HepG2 (cell line): ENCODE results near the gene PPOX. TPM values are rescaled to one million over a fixed set of nuclear protein-coding genes. Genes with fewer than 3 reads are reported as not detected.

Source experiments
- E2F2 ChIP-seq: sonication (generic); formaldehyde crosslinking; IDR thresholded peaks from 2 replicates; pipeline ENCODE4 v1.4.0; 2020; ENCODE audit warnings: missing genetic modification reagents, borderline replicate concordance
- FOXA1 ChIP-seq, 2 experiments: fragments of 450-650 bp in 1 of 2; sonication (generic) in 1 of 2; formaldehyde crosslinking in 1 of 2; IDR thresholded peaks; 2 replicates each; pipeline versions ENCODE4 v1.4.0 to v1.6.1; 2016 to 2020; ENCODE audit warnings: missing genetic modification reagents in 1 of 2
- HIC2 ChIP-seq: sonication (generic); formaldehyde crosslinking; IDR thresholded peaks from 2 replicates; pipeline ENCODE4 v1.9.0; 2022; ENCODE audit warnings: low read depth, missing genetic modification reagents
- KDM5B ChIP-seq: sonication (generic); formaldehyde crosslinking; IDR thresholded peaks from 2 replicates; pipeline ENCODE4 v1.4.0; 2020; ENCODE audit warnings: missing genetic modification reagents, mild to moderate bottlenecking, borderline replicate concordance
- SYNCRIP ChIP-seq: fragments of 200-400 bp; formaldehyde crosslinking; IDR thresholded peaks from 2 replicates; pipeline ENCODE4 v1.6.1; 2018; ENCODE audit warnings: mild to moderate bottlenecking, low read depth, low read length; ENCODE audit not compliant: insufficient read depth
- TAF15 ChIP-seq: fragments of 200-400 bp; formaldehyde crosslinking; IDR thresholded peaks from one replicate; pipeline ENCODE4 v1.6.1; 2018; ENCODE audit warnings: mild to moderate bottlenecking, low read depth, low read length; ENCODE audit not compliant: poor library complexity, severe bottlenecking
- UBTF ChIP-seq: sonication (generic); formaldehyde crosslinking; IDR thresholded peaks from 2 replicates; pipeline ENCODE4 v1.4.0; 2020; ENCODE audit warnings: mild to moderate bottlenecking, missing genetic modification reagents
- ZIK1 ChIP-seq: sonication (generic); formaldehyde crosslinking; IDR thresholded peaks from 2 replicates; pipeline ENCODE4 v1.5.0; 2020; ENCODE audit warnings: mild to moderate bottlenecking, low read depth, missing genetic modification reagents, borderline replicate concordance
- ZNF468 ChIP-seq: sonication (generic); formaldehyde crosslinking; IDR thresholded peaks from 2 replicates; pipeline ENCODE4 v1.8.0; 2022; ENCODE audit warnings: mild to moderate bottlenecking, moderate library complexity, missing genetic modification reagents
- ZNF547 ChIP-seq: sonication (generic); formaldehyde crosslinking; IDR thresholded peaks from 2 replicates; pipeline ENCODE4 v1.5.1; 2020; ENCODE audit warnings: mild to moderate bottlenecking, missing genetic modification reagents
- polyA plus RNA-seq, 8 experiments: library from polyadenylated mRNA; depleted of rRNA in 3 of 8; stranded (reverse) in 7 of 8; unstranded in 1 of 8; fragments of >200 nt; fragmentation: Illumina TruSeq in 4 of 8; extraction: Trizol in 4 of 8; gene quantifications; 2 replicates each; pipeline versions ENCODE4 v1.2.1 to v1.2.3, GENCODE V29; 2011 to 2016; ENCODE audit warnings: low read depth in 4 of 8, missing spikeins in 1 of 8, mixed read lengths in 1 of 8; ENCODE audit not compliant: insufficient read depth in 1 of 8
- total RNA-seq, 5 experiments: library from RNA; depleted of rRNA; stranded (reverse); fragments of >200 nt; fragmentation: Illumina TruSeq; extraction: Trizol; gene quantifications; 2 replicates each; pipeline ENCODE4 v1.2.3, GENCODE V29; 2016; ENCODE audit warnings: low read depth in 1 of 5
- TF ChIP-seq, protein P1 (sequence below): sonication (generic); formaldehyde crosslinking; IDR thresholded peaks from 2 replicates; pipeline ENCODE4 v1.4.0; 2020; ENCODE audit warnings: low read depth, missing genetic modification reagents
- TF ChIP-seq, protein P2 (sequence below): sonication (generic); formaldehyde crosslinking; IDR thresholded peaks from 2 replicates; pipeline ENCODE4 v1.8.1; 2023; ENCODE audit warnings: mild to moderate bottlenecking, inconsistent platforms, moderate library complexity, missing genetic modification reagents, borderline replicate concordance

Gene PPOX
- total and polyA plus RNA-seq, 2 of the 13 experiments (the other 11 are each of a cell fraction or from before 2014, with no cell fraction given), result 15.5 to 27.7 TPM

DNA sequence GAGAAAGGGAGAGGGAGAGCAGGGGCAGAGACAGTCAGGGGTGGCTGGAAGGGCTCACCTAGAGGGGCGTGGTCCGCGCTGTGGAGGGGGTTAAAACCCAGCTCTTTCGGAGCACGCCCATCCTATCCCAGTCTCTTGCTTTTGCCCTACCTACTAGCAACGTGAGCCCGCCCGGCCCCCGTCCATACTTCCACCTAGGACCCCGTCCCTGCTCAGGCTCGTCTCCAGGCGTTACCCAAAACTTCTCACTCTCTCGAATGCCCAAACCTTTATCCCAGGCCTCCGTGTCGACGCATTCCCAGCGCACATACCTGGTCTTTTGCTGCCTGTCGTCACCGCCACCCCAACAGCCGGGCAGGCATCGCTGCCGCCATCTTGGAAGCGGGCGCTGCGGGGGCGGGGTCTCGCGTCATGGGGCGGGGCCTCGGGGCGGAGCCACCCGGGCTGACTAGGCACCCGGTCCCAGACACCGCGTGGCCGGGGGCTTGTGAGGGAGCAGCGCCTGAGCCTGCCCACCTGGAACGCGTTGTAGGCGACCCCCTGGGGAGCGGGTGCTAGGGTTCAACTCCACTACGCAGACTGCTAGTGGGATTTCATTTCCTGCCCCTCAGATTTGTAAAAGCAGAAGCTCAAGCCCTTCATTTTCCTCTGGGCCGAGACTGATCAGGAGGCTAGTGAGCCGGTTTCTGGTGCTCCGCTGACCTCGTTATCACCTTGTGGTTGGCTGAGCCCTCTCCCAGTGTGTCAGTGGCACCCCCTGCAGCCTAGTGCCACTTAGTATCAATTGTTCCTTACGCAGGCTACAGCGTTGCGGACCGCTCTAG lies 11.1 kb downstream of the PPOX start, which contains the start of gene B4GALT3 (continued):
- TF ChIP-seq, protein P1, sequence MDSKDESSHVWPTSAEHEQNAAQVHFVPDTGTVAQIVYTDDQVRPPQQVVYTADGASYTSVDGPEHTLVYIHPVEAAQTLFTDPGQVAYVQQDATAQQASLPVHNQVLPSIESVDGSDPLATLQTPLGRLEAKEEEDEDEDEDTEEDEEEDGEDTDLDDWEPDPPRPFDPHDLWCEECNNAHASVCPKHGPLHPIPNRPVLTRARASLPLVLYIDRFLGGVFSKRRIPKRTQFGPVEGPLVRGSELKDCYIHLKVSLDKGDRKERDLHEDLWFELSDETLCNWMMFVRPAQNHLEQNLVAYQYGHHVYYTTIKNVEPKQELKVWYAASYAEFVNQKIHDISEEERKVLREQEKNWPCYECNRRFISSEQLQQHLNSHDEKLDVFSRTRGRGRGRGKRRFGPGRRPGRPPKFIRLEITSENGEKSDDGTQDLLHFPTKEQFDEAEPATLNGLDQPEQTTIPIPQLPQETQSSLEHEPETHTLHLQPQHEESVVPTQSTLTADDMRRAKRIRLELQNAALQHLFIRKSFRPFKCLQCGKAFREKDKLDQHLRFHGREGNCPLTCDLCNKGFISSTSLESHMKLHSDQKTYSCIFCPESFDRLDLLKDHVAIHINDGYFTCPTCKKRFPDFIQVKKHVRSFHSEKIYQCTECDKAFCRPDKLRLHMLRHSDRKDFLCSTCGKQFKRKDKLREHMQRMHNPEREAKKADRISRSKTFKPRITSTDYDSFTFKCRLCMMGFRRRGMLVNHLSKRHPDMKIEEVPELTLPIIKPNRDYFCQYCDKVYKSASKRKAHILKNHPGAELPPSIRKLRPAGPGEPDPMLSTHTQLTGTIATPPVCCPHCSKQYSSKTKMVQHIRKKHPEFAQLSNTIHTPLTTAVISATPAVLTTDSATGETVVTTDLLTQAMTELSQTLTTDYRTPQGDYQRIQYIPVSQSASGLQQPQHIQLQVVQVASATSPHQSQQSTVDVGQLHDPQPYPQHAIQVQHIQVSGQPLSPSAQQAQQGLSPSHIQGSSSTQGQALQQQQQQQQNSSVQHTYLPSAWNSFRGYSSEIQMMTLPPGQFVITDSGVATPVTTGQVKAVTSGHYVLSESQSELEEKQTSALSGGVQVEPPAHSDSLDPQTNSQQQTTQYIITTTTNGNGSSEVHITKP (CRISPR knock-in tag), result no peak
- TF ChIP-seq TAF15, result no peak
- TF ChIP-seq SYNCRIP, result no peak
- no peak; the same call in 1 of the 2 replicates for TF ChIP-seq ZIK1 (CRISPR knock-in tag)
- TF ChIP-seq UBTF (CRISPR knock-in tag), result peak; percentile 75
- 0 out of 2 replicates have a peak, but pooled peaks have one; percentile 40 for TF ChIP-seq ZNF547 (CRISPR knock-in tag)
- no peak for TF ChIP-seq E2F2 (CRISPR knock-in tag)
- peak; percentile 80; the same call in 1 of the 2 replicates for TF ChIP-seq KDM5B (CRISPR knock-in tag)
- peak; percentile 47; the same call in 1 of the 2 replicates for TF ChIP-seq ZNF468 (CRISPR knock-in tag)
- TF ChIP-seq FOXA1 (IDR thresholded peaks at IDR 0.05), result no peak
- TF ChIP-seq FOXA1 (CRISPR knock-in tag; IDR thresholded peaks at IDR 0.05), result no peak
- TF ChIP-seq HIC2, result no peak
- TF ChIP-seq, protein P2, sequence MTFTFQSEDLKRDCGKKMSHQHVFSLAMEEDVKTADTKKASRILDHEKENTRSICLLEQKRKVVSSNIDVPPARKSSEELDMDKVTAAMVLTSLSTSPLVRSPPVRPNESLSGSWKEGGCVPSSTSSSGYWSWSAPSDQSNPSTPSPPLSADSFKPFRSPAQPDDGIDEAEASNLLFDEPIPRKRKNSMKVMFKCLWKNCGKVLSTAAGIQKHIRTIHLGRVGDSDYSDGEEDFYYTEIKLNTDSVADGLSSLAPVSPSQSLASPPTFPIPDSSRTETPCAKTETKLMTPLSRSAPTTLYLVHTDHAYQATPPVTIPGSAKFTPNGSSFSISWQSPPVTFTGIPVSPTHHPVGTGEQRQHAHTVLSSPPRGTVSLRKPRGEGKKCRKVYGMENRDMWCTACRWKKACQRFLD, result 0 out of 2 replicates have a peak, but pooled peaks have one; percentile 8
- TF ChIP-seq, all 625 proteins: peak for 314
